Measurements from ENCODE around the gene FAM168B. TPM values are rescaled to one million over a fixed set of nuclear protein-coding genes. Genes with fewer than 3 reads are reported as not detected.

FAM168B gene
- 100 to 1,000 TPM in 4 of 7 donors, 10 to 100 TPM in 3; 66.3 to 117 (median 108) TPM for total RNA-seq
- polyA plus RNA-seq: 10 to 100 TPM; 54.4 to 67.0 TPM
- long read RNA-seq, donor 1, partial matches to known transcripts: 3 of 53 reads
- long read RNA-seq, donor 1, other reads (novel, unspliced or antisense): 50 of 53 reads
- long read RNA-seq, donor 2, full-length matches to known transcripts: 30 of 36 reads
- long read RNA-seq, donor 2, partial matches to known transcripts: 6 of 36 reads
- long read RNA-seq, donor 2, other reads (novel, unspliced or antisense): 0 of 36 reads
- long read RNA-seq, donor 3, full-length matches to known transcripts: 57 of 163 reads
- long read RNA-seq, donor 3, partial matches to known transcripts: 43 of 163 reads
- long read RNA-seq, donor 3, other reads (novel, unspliced or antisense): 63 of 163 reads

GRCh38 chr2:131093006-131093695 is at the start of gene FAM168B:
Gene FAM168B (minus strand): TSS chr2:131093460. CDS start chr2:131082646, 10,814 bp downstream.
- DNase-seq: peak; percentile 85 to 94 (median 89)
- intact Hi-C loops (cut with DNase I): no loop called here
- TF ChIP-seq EP300 (IDR thresholded peaks at IDR 0.05) (no peak), CTCF (IDR thresholded peaks at IDR 0.05) (peak in 1 of 3 donors; percentile 15), POLR2A (IDR thresholded peaks at IDR 0.05) (peak; percentile 96)
- Histone ChIP-seq H3K27ac (peak within 1 kb of the TSS; percentile 95 to 99), H3K9me3 (no peaks in the 10 kb centered on the region), H3K27me3 (no peaks in the 10 kb centered on the region), H3K4me3 (peak within 1 kb of the TSS; percentile 88), H3K36me3 (no peaks in the 10 kb centered on the region), H3K4me1 (ENCODE audit: insufficient read depth) (no peaks in the 10 kb centered on the region)
- WGBS, 3 donors: 0% methylated on average over 45 to 107 of the region's 107 CpGs

GRCh38 chr2:131142849-131143248 is 49.6 kb upstream of the FAM168B start:
- WGBS, 3 donors: 96 to 99% (median 96%) methylated on average over 5 of the region's 5 CpGs
- Histone ChIP-seq H3K27ac (no peak overlapping the region), H3K9me3 (no peaks in the 10 kb centered on the region), H3K4me3 (no peak overlapping the region), H3K27me3 (no peaks in the 10 kb centered on the region), H3K36me3 (no peaks in the 10 kb centered on the region), H3K4me1 (ENCODE audit: insufficient read depth) (no peaks in the 10 kb centered on the region)
- no peak for DNase-seq
- intact Hi-C loops (cut with DNase I): no loop called here
- no peak for TF ChIP-seq EP300 (IDR thresholded peaks at IDR 0.05)

- no peaks in the 10 kb centered on the region for H3K4me1 ChIP-seq (ENCODE audit: insufficient read depth)
- TF ChIP-seq EP300 (IDR thresholded peaks at IDR 0.05) (no peak), POLR2A (IDR thresholded peaks at IDR 0.05) (no peak), CTCF (IDR thresholded peaks at IDR 0.05) (no peak)
- no peak overlapping the region for H3K27ac ChIP-seq
- intact Hi-C loops (cut with DNase I): no loop called here
- no peaks in the 10 kb centered on the region for H3K36me3 ChIP-seq
- no peaks in the 10 kb centered on the region for H3K27me3 ChIP-seq
- DNase-seq: no peak
- no peaks in the 10 kb centered on the region for H3K9me3 ChIP-seq
- WGBS, 3 donors: 94 to 98% (median 97%) methylated on average over 2 of the region's 2 CpGs
- H3K4me3 ChIP-seq: no peak overlapping the region
Observed at GRCh38 chr2:131140581-131140980, 47.3 kb upstream of the FAM168B start.

GRCh38 chr2:131132729-131133128 is 39.5 kb upstream of the FAM168B start:
- Histone ChIP-seq H3K9me3 (no peaks in the 10 kb centered on the region), H3K4me1 (ENCODE audit: insufficient read depth) (no peaks in the 10 kb centered on the region), H3K27ac (no peak overlapping the region), H3K4me3 (no peak overlapping the region), H3K36me3 (no peaks in the 10 kb centered on the region), H3K27me3 (no peaks in the 10 kb centered on the region)
- no peak for DNase-seq
- TF ChIP-seq EP300 (IDR thresholded peaks at IDR 0.05) (no peak), CTCF (IDR thresholded peaks at IDR 0.05) (no peak), POLR2A (IDR thresholded peaks at IDR 0.05) (no peak)
- intact Hi-C loops (cut with DNase I): loop anchor here in 1 of 4 donors (1.0 kb wide), 1 partner anchor 20 kb away; no protein-coding TSS in a partner anchor
- 77 to 87% (median 82%) methylated on average over 8 of the region's 8 CpGs for WGBS, 3 donors

GRCh38 chr2:131130298-131130596 is 37.0 kb upstream of the FAM168B start:
- TF ChIP-seq POLR2A (IDR thresholded peaks at IDR 0.05): no peak
- no peak for TF ChIP-seq CTCF (IDR thresholded peaks at IDR 0.05)
- no peak for TF ChIP-seq EP300 (IDR thresholded peaks at IDR 0.05)
- Histone ChIP-seq H3K4me3 (no peak overlapping the region), H3K9me3 (no peaks in the 10 kb centered on the region), H3K27ac (no peak overlapping the region), H3K4me1 (ENCODE audit: insufficient read depth) (no peaks in the 10 kb centered on the region), H3K36me3 (no peaks in the 10 kb centered on the region), H3K27me3 (no peaks in the 10 kb centered on the region)
- 97 to 98% (median 98%) methylated on average over 2 of the region's 2 CpGs for WGBS, 3 donors
- no peak for DNase-seq
- intact Hi-C loops (cut with DNase I): no loop called here
